Caco-2 (cell line): ENCODE results near the gene ASCC2. TPM values are rescaled to one million over a fixed set of nuclear protein-coding genes. Genes with fewer than 3 reads are reported as not detected.
"Not testable (repeated sequence)": the region's sequence is repeated elsewhere in the genome, so short reads cannot be mapped to it uniquely, and the experiment has no call there.

Experiments
- BruUV-seq: library from RNA; stranded (reverse); fragments of 400-500 nt; replicated peaks from 2 replicates; lab custom pipeline; 2021; lab: Mats Ljungman, UMichigan
- CTCF ChIA-PET: fragments of 300-600 bp; sonication (Branson Sonifier 250); formaldehyde crosslinking; loops from one replicate; lab custom pipeline; 2022; ENCODE audit warnings: antibody characterized with exemption; lab: Charles Lee
- POLR2A ChIA-PET: fragments of 300-600 bp; sonication (Branson Sonifier 250); formaldehyde crosslinking; loops from one replicate; lab custom pipeline; 2022; ENCODE audit warnings: antibody characterized with exemption; lab: Charles Lee
- DNase-seq, 2 experiments: peaks; one replicate each; pipeline versions ENCODE4 v3.0.0 to v3.0.0-alpha.2; 2020 to 2022
- H3K27me3 ChIP-seq: replicated peaks from 2 replicates; pipeline ENCODE4 v1.6.0; 2011; ENCODE audit warnings: low read length; ENCODE audit not compliant: control insufficient read depth, insufficient read depth
- H3K36me3 ChIP-seq: 2 replicates; pipeline ENCODE4 v1.5.1; 2011; ENCODE audit warnings: low read length; ENCODE audit not compliant: control insufficient read depth, insufficient read depth
- H3K4me1 ChIP-seq: fragments of 250-450 bp; sonication (Bioruptor Pico); 2 replicates; pipeline ENCODE4 v1.5.1; 2020; ENCODE audit warnings: mild to moderate bottlenecking
- H3K4me3 ChIP-seq: 2 replicates; pipeline ENCODE4 v1.5.1; 2011; ENCODE audit warnings: low read depth, mild to moderate bottlenecking, control low read depth, low read length
- H3K9me3 ChIP-seq: fragments of 250-450 bp; sonication (Bioruptor Pico); 2 replicates; pipeline ENCODE4 v1.5.1; 2020; ENCODE audit warnings: mild to moderate bottlenecking, moderate library complexity
- H3K27ac Mint-ChIP-seq: one replicate; pipeline ENCODE4 v1.8.0; 2022; ENCODE audit warnings: mixed read lengths; ENCODE audit not compliant: unreplicated experiment
- H3K27me3 Mint-ChIP-seq: one replicate; pipeline ENCODE4 v1.8.0; 2022; ENCODE audit warnings: mixed read lengths; ENCODE audit not compliant: insufficient read depth, unreplicated experiment
- H3K36me3 Mint-ChIP-seq: one replicate; pipeline ENCODE4 v1.8.0; 2022; ENCODE audit warnings: mild to moderate bottlenecking, mixed read lengths; ENCODE audit not compliant: insufficient read depth, unreplicated experiment
- H3K4me1 Mint-ChIP-seq: one replicate; pipeline ENCODE4 v1.8.0; 2022; ENCODE audit warnings: low read depth, mixed read lengths; ENCODE audit not compliant: unreplicated experiment
- H3K4me3 Mint-ChIP-seq: one replicate; pipeline ENCODE4 v1.8.0; 2022; ENCODE audit warnings: mild to moderate bottlenecking, moderate library complexity, mixed read lengths; ENCODE audit not compliant: unreplicated experiment
- H3K9me3 Mint-ChIP-seq: one replicate; pipeline ENCODE4 v1.8.0; 2022; ENCODE audit warnings: mixed read lengths; ENCODE audit not compliant: unreplicated experiment
- intact Hi-C: fragments of 100-400 bp; cut with micrococcal nuclease; formaldehyde crosslinking; loops from one replicate; pipeline ENCODE4 v1.10.0; 2022; ENCODE audit not compliant: unreplicated experiment
- total RNA-seq: library from RNA; stranded (reverse); gene quantifications from 2 replicates; pipeline ENCODE4 v1.2.3, GENCODE V29; 2022
- TF ChIP-seq, protein P1 (sequence below), 2 experiments: fragments of 200-600 bp in 1 of 2; IDR thresholded peaks; 1 replicate in 1 of 2; 2 replicates in 1 of 2; pipeline versions ENCODE4 v1.5.1 to v1.8.0; 2011 to 2022; ENCODE audit warnings: antibody characterized with exemption in 1 of 2, control low read depth in 1 of 2, inconsistent platforms in 1 of 2, low read depth in 1 of 2, low read length in 1 of 2, mild to moderate bottlenecking in 1 of 2, moderate library complexity in 1 of 2; ENCODE audit not compliant: insufficient read depth in 1 of 2, severe bottlenecking in 1 of 2, unreplicated experiment in 1 of 2

Gene ASCC2
- total RNA-seq, 1 experiment from 2014 or later: 61.4 TPM

DNA sequence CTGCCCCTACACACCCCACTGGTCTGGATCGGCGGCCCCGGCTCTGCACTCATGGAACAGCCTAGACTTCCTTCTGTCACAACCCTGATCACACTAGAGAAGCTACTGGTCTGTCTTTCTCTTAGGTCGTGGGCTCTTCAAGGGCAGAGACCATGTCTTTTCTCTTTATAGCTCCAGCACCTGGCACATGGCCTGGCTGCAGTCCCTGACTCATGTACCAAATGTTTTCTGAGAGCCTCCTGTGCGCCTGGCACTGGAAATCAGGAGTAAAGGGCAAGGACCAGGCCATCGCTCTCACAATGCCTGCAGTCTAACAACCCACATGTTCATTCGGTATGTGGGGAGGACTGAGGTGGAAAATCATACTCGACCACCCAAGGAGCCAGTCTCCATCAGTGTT is 7.5 kb downstream of the ASCC2 start:
- H3K9me3 Mint-ChIP-seq: no peaks in the 10 kb centered on the region

DNA sequence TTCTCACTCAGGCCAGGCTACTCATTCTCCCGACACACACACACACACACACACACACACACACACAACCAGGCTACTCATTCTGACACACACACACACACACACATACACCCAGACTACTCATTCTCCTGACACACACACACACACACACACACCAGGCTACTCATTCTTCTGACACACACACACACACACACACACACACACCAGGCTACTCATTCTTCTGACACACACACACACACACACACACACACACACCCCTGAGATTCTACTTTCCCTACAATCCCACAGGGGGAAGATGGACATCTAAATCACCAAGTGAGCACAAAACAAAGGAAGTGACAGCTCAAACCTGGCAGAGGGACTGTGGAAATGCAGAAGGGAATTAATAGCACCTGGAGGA is 10.3 kb downstream of the ASCC2 start:
- POLR2A ChIA-PET, H3K27ac Mint-ChIP-seq, intact Hi-C loops, H3K4me3 ChIP-seq, BruUV-seq, H3K9me3 ChIP-seq, H3K27me3 Mint-ChIP-seq, H3K36me3 ChIP-seq, H3K27me3 ChIP-seq, H3K4me1 ChIP-seq, H3K9me3 Mint-ChIP-seq, DNase-seq, H3K4me3 Mint-ChIP-seq, H3K4me1 Mint-ChIP-seq: not testable (repeated sequence)
- peaks cover 24% of the 10 kb centered on the region for H3K36me3 Mint-ChIP-seq
- CTCF ChIA-PET: interaction anchor here (0.7 kb wide), 1 partner anchor 73 kb away, joined by 6 read pairs; no protein-coding TSS in a partner anchor

More for the DNA sequence above, 7.5 kb downstream of the ASCC2 start:
- no peaks in the 10 kb centered on the region for H3K27me3 Mint-ChIP-seq
- Histone ChIP-seq H3K4me1 (no peaks in the 10 kb centered on the region), H3K27me3 (no peaks in the 10 kb centered on the region), H3K4me3 (no peak overlapping the region), H3K36me3 (peaks cover 2% of the 10 kb centered on the region), H3K9me3 (no peaks in the 10 kb centered on the region)
- TF ChIP-seq, protein P1, sequence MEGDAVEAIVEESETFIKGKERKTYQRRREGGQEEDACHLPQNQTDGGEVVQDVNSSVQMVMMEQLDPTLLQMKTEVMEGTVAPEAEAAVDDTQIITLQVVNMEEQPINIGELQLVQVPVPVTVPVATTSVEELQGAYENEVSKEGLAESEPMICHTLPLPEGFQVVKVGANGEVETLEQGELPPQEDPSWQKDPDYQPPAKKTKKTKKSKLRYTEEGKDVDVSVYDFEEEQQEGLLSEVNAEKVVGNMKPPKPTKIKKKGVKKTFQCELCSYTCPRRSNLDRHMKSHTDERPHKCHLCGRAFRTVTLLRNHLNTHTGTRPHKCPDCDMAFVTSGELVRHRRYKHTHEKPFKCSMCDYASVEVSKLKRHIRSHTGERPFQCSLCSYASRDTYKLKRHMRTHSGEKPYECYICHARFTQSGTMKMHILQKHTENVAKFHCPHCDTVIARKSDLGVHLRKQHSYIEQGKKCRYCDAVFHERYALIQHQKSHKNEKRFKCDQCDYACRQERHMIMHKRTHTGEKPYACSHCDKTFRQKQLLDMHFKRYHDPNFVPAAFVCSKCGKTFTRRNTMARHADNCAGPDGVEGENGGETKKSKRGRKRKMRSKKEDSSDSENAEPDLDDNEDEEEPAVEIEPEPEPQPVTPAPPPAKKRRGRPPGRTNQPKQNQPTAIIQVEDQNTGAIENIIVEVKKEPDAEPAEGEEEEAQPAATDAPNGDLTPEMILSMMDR (IDR thresholded peaks at IDR 0.05; ENCODE audit: insufficient read depth in 1 of 2, low read depth in 1 of 2, low read length in 1 of 2, severe bottlenecking in 1 of 2, unreplicated experiment in 1 of 2): no peak
- H3K4me3 Mint-ChIP-seq: no peak overlapping the region
- DNase-seq: no peak
- peaks cover 18% of the 10 kb centered on the region for H3K36me3 Mint-ChIP-seq
- ChIA-PET POLR2A (no interaction called here), CTCF (no interaction called here)
- no peaks in the 10 kb centered on the region for H3K4me1 Mint-ChIP-seq
- BruUV-seq: no TSS peak
- H3K27ac Mint-ChIP-seq: no peak overlapping the region
- intact Hi-C loops: no loop called here

DNA sequence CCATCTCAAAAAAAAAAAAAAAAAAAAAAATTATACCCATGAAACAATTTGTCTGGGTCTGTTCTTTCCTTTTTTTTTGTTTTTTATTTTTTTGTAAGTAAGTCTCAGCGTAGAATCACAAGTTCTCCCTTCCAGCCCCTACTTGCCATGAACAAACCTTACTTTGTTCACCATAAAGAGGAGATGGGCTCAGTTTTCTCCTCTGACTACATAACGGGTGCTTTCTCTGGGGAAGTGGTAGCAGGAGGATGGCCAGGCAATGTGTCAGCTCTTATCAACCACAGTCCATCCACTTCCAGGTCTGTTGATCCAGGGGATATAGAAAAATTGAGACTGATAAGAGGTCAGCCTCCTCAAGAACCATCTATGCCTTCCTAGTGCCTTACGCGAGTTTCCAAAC is 11.0 kb downstream of the ASCC2 start:
- no TSS peak for BruUV-seq
- DNase-seq: no peak
- peaks cover 27% of the 10 kb centered on the region for H3K36me3 Mint-ChIP-seq
- intact Hi-C loops: no loop called here
- no peaks in the 10 kb centered on the region for H3K27me3 Mint-ChIP-seq
- no peak overlapping the region for H3K4me3 Mint-ChIP-seq
- ChIA-PET CTCF (interaction anchor here (0.7 kb wide), 1 partner anchor 73 kb away, joined by 6 read pairs; no protein-coding TSS in a partner anchor), POLR2A (interaction anchor here (0.6 kb wide), 1 partner anchor 60 kb away, joined by 3 read pairs; the partner anchor contains the start of genes UQCR10 and ZMAT5)
- no peaks in the 10 kb centered on the region for H3K4me1 Mint-ChIP-seq
- Histone ChIP-seq H3K36me3 (peaks cover 1% of the 10 kb centered on the region), H3K27me3 (no peaks in the 10 kb centered on the region), H3K9me3 (no peaks in the 10 kb centered on the region), H3K4me3 (no peak overlapping the region), H3K4me1 (no peaks in the 10 kb centered on the region)
- H3K9me3 Mint-ChIP-seq: no peaks in the 10 kb centered on the region
- no peak overlapping the region for H3K27ac Mint-ChIP-seq
- TF ChIP-seq, protein P1 (IDR thresholded peaks at IDR 0.05; ENCODE audit: insufficient read depth in 1 of 2, low read depth in 1 of 2, low read length in 1 of 2, severe bottlenecking in 1 of 2, unreplicated experiment in 1 of 2): no peak
